Transverse colon (tissue), 4 donors: ENCODE measurements around the gene TGFBI. TPM values are rescaled to one million over a fixed set of nuclear protein-coding genes. Genes with fewer than 3 reads are reported as not detected.

Experiments used
- DNase-seq: peaks from one replicate; pipeline ENCODE4 v3.0.0-alpha.2; 2019
- H3K27ac ChIP-seq, 4 donors: fragments of 200-600 bp; sonication (generic); 2 replicates each; pipeline ENCODE4 v1.5.1; 2016 to 2018; ENCODE audit warnings: inconsistent platforms in 4 of 4
- H3K27me3 ChIP-seq: fragments of 200-600 bp; sonication (generic); 2 replicates; pipeline ENCODE4 v1.5.1; 2017; ENCODE audit warnings: inconsistent platforms
- H3K36me3 ChIP-seq, 4 donors: fragments of 200-600 bp; sonication (generic); 2 replicates each; pipeline ENCODE4 v1.5.1; 2017 to 2019; ENCODE audit warnings: inconsistent platforms in 4 of 4
- H3K4me1 ChIP-seq, 4 donors: fragments of 200-600 bp; sonication (generic); 2 replicates each; pipeline ENCODE4 v1.5.1; 2017 to 2020; ENCODE audit warnings: inconsistent platforms in 4 of 4
- H3K4me3 ChIP-seq, 4 donors: fragments of 200-600 bp; sonication (generic); 1 replicate in 1 of 4; 2 replicates in 3 of 4; pipeline versions ENCODE4 v1.5.1 to v1.6.1; 2017 to 2019; ENCODE audit warnings: inconsistent platforms in 4 of 4
- H3K9me3 ChIP-seq, 2 donors: fragments of 200-600 bp; sonication (generic); 2 replicates each; pipeline ENCODE4 v1.5.1; 2017 to 2019; ENCODE audit warnings: inconsistent platforms in 2 of 2
- EP300 ChIP-seq: sonication (generic); formaldehyde crosslinking; IDR thresholded peaks from one replicate; pipeline ENCODE4 v1.6.1; 2017; ENCODE audit warnings: antibody characterized with exemption, low read depth
- POLR2A ChIP-seq: fragments of 450-650 bp; IDR thresholded peaks from one replicate; pipeline ENCODE4 v1.6.1; 2016; ENCODE audit warnings: antibody characterized with exemption, mild to moderate bottlenecking, moderate library complexity
- POLR2AphosphoS5 ChIP-seq, 3 donors: sonication (generic); formaldehyde crosslinking; IDR thresholded peaks; one replicate each; pipeline ENCODE4 v1.6.1; 2016; ENCODE audit warnings: antibody characterized with exemption in 3 of 3
- WGBS, 2 donors: methylation state at CpG; one replicate each; pipeline ENCODE4 v1.1.5; 2018; ENCODE audit warnings: low coverage in 1 of 2; 5-methylcytosine and 5-hydroxymethylcytosine counted together
- in situ Hi-C, 4 donors: fragments of 200-750 bp; cut with MboI; loops; one replicate each; pipeline versions ENCODE4 v1.15.0 to v1.15.1; 2017; ENCODE audit warnings: low sequenced_read_pairs in 3 of 4, low pct_ligation_motif_present in 1 of 4, low pct_unique_long_range_greater_than_20kb in 1 of 4
- intact Hi-C: fragments of 100-400 bp; cut with DNase I; formaldehyde crosslinking; loops from one replicate; pipeline ENCODE4 v1.15.1; 2023; ENCODE audit warnings: low total_unique reads
- total RNA-seq, 4 donors: library from RNA; depleted of rRNA; stranded (reverse); fragments of >200 nt; gene quantifications; one replicate each; pipeline ENCODE4 v1.1.0, GENCODE V29; 2016
- TF ChIP-seq, protein P1 (sequence below), 5 experiments: fragments of 200-600 bp in 3 of 5; fragments of 450-650 bp in 2 of 5; sonication (generic) in 3 of 5; IDR thresholded peaks; 1 replicate in 2 of 5; 2 replicates in 3 of 5; pipeline ENCODE4 v1.5.1; 2016 to 2017; ENCODE audit warnings: antibody characterized with exemption in 5 of 5, inconsistent platforms in 3 of 5, mild to moderate bottlenecking in 2 of 5, moderate library complexity in 1 of 5

The TGFBI gene
- total RNA-seq, 4 donors from 2014 or later, result 22.4 to 79.6 (median 29.8) TPM

DNA sequence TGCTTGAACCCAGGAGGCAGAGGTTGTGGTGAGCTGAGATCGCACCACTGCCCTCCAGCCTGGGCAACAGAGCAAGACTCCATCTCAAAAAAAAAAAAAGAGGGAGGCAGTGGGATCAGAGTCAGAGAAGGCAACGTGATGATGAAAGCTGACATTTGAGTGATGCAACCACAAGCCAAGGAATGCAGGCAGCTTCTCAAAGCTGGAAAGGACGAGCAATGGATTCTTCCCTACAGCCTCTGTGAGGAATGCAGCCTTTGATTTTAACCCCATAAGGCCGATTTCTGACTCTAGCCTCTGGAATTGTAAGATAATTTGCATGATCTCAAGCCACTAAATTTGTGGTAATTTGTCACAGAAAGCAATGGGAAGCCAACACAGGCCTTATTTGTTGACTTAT, 9.8 kb downstream of the TGFBI start:
- no peak overlapping the region for H3K27ac ChIP-seq
- no peak overlapping the region for H3K4me3 ChIP-seq
- no peaks in the 10 kb centered on the region for H3K9me3 ChIP-seq
- in situ Hi-C loops, result no loop called here
- no peaks in the 10 kb centered on the region for H3K36me3 ChIP-seq
- TF ChIP-seq, protein P1, sequence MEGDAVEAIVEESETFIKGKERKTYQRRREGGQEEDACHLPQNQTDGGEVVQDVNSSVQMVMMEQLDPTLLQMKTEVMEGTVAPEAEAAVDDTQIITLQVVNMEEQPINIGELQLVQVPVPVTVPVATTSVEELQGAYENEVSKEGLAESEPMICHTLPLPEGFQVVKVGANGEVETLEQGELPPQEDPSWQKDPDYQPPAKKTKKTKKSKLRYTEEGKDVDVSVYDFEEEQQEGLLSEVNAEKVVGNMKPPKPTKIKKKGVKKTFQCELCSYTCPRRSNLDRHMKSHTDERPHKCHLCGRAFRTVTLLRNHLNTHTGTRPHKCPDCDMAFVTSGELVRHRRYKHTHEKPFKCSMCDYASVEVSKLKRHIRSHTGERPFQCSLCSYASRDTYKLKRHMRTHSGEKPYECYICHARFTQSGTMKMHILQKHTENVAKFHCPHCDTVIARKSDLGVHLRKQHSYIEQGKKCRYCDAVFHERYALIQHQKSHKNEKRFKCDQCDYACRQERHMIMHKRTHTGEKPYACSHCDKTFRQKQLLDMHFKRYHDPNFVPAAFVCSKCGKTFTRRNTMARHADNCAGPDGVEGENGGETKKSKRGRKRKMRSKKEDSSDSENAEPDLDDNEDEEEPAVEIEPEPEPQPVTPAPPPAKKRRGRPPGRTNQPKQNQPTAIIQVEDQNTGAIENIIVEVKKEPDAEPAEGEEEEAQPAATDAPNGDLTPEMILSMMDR (IDR thresholded peaks at IDR 0.05), result no peak
- TF ChIP-seq POLR2A, result no peak
- TF ChIP-seq EP300, result no peak
- no peak for TF ChIP-seq POLR2AphosphoS5 (IDR thresholded peaks at IDR 0.05)
- intact Hi-C loops, result no loop called here
- H3K4me1 ChIP-seq, result peaks cover 15 to 45% (median 27%) of the 10 kb centered on the region in 4 donors
- DNase-seq, result no peak
- WGBS, 2 donors, result 89 to 92% methylated on average over 4 of the region's 4 CpGs
- no peaks in the 10 kb centered on the region for H3K27me3 ChIP-seq

DNA sequence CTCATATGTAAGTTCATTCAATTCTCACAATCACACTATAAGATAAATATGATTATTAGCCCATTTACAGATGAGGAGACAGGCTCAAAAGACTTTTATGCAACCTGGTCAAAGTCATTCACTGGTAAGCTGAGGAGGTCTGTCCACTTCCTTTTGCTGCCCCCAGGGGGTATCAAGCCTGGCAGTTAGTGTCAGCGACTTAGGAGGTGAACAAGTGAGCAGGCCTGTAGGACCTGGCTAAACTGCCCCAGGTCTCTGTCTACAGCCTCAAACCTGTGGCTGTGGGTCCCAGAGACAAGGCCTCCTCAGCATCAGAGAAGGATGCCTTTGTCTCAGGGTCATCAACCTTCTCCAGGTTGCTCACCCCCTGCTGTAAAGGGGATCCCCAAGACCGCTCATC, 10.4 kb downstream of the TGFBI start:
- peaks cover 15 to 45% (median 27%) of the 10 kb centered on the region in 4 donors for H3K4me1 ChIP-seq
- in situ Hi-C loops, result no loop called here
- intact Hi-C loops, result no loop called here
- DNase-seq, result no peak
- 100% methylated on average over 2 of the region's 2 CpGs; no CpG with 5 or more reads in 1 of the 2 donors for WGBS, 2 donors
- TF ChIP-seq POLR2AphosphoS5 (IDR thresholded peaks at IDR 0.05) (no peak), EP300 (no peak), POLR2A (no peak)
- TF ChIP-seq, protein P1 (IDR thresholded peaks at IDR 0.05), result no peak
- no peaks in the 10 kb centered on the region for H3K36me3 ChIP-seq
- H3K4me3 ChIP-seq, result no peak overlapping the region
- no peaks in the 10 kb centered on the region for H3K27me3 ChIP-seq
- no peaks in the 10 kb centered on the region for H3K9me3 ChIP-seq
- H3K27ac ChIP-seq, result no peak overlapping the region

DNA sequence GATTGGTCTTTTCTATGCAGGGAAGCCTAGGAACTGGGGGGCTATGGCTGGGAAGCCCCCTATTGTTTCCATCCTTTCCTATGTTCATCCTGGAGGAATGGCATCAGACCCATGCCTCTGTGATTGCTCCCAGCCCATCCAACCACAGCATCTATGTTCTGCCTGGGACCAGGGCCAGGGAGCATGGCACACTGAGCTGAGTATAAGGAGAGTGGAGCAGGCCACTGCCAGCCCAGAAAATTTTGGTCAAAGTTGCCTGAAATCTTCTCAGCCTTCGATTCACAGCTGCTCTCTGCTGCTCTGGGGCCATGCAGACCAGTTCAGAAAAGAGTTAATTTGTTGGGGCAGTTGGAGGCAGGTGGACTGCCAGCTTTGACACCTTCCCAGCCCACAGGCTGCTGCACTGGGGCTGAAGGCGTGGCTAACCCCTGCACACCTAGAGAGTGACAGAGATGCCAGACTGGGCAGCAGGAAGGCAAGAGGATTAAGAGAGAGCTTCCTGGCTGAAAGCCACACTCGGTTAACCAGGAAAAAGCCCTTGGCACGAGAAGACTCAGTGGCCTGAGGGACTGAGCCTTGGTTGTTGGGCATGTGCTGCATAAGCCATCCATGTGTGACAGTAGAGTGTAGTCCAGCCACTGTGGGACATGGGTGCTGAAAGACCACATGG, 12.1 kb downstream of the TGFBI start:
- in situ Hi-C loops, result no loop called here
- Histone ChIP-seq H3K4me1 (peaks cover 15 to 44% (median 26%) of the 10 kb centered on the region in 4 donors), H3K9me3 (no peaks in the 10 kb centered on the region), H3K27ac (no peak overlapping the region), H3K4me3 (no peak overlapping the region), H3K27me3 (no peaks in the 10 kb centered on the region), H3K36me3 (no peaks in the 10 kb centered on the region)
- intact Hi-C loops, result no loop called here
- DNase-seq, result peak; percentile 38
- 47% methylated on average over 3 of the region's 4 CpGs; no CpG with 5 or more reads in 1 of the 2 donors for WGBS, 2 donors
- TF ChIP-seq, protein P1 (IDR thresholded peaks at IDR 0.05), result no peak
- no peak for TF ChIP-seq EP300
- TF ChIP-seq POLR2A, result no peak
- TF ChIP-seq POLR2AphosphoS5 (IDR thresholded peaks at IDR 0.05), result no peak

DNA sequence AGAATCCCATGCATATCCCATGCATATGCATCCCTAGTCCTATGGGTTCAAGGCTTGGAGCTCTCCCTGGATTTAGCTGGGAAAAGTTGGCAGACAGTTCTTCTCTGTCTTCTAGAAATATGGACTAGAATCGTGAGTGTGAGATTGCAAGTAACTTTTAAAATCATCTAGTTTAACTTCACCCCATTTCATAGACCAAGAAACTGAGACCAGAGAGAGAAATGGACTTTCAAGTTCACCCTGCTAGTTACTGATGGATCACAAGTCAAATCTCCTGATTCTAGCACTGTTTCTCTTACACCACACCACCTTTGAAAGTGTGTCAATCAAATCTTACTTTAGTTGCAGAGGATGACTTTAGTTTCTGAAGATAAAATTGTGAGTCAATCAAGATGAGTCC, 13.4 kb downstream of the TGFBI start:
- Histone ChIP-seq H3K4me1 (peaks cover 7 to 31% (median 17%) of the 10 kb centered on the region in 4 donors), H3K27me3 (no peaks in the 10 kb centered on the region), H3K9me3 (no peaks in the 10 kb centered on the region), H3K27ac (no peak overlapping the region), H3K4me3 (no peak overlapping the region), H3K36me3 (no peaks in the 10 kb centered on the region)
- intact Hi-C loops (no loop called here), in situ Hi-C loops (no loop called here)
- no peak for DNase-seq
- 50 to 72% methylated on average over 1 of the region's 1 CpG for WGBS, 2 donors
- TF ChIP-seq EP300 (no peak), POLR2AphosphoS5 (IDR thresholded peaks at IDR 0.05) (no peak), POLR2A (no peak)
- TF ChIP-seq, protein P1 (IDR thresholded peaks at IDR 0.05), result no peak
